Kidney (tissue), 14 donors: ENCODE measurements around the gene ESCO1. TPM values are rescaled to one million over a fixed set of nuclear protein-coding genes. Genes with fewer than 3 reads are reported as not detected.

Experiments used
- DNase-seq, 5 donors: peaks; one replicate each; pipeline ENCODE4 v3.0.0-alpha.2; 2013 to 2020
- FAIRE-seq: peaks from 2 replicates; lab custom pipeline; 2012; peaks lifted over from hg19 to GRCh38; lab: Jason Lieb, UNC
- H3K27ac ChIP-seq, 2 donors: one replicate each; pipeline ENCODE4 v1.7.0; 2013; ENCODE audit warnings: low read depth in 2 of 2, low read length in 2 of 2, inconsistent platforms in 1 of 2
- H3K27me3 ChIP-seq: one replicate; pipeline ENCODE4 v1.7.1; 2013; ENCODE audit warnings: low read length, inconsistent platforms; ENCODE audit not compliant: control insufficient read depth, insufficient read depth
- H3K36me3 ChIP-seq, 3 donors: one replicate each; pipeline versions ENCODE4 v1.7.0 to v1.7.1; 2013; ENCODE audit warnings: low read length in 3 of 3, control low read depth in 1 of 3, inconsistent platforms in 1 of 3; ENCODE audit not compliant: insufficient read depth in 3 of 3, control insufficient read depth in 2 of 3
- H3K4me1 ChIP-seq, 3 donors: one replicate each; pipeline versions ENCODE4 v1.7.0 to v1.7.1; 2013; ENCODE audit warnings: low read length in 3 of 3, inconsistent platforms in 1 of 3, low read depth in 1 of 3; ENCODE audit not compliant: control insufficient read depth in 2 of 3, insufficient read depth in 2 of 3
- H3K4me3 ChIP-seq, 3 donors: one replicate each; pipeline versions ENCODE4 v1.7.0 to v1.8.1; 2013; ENCODE audit warnings: low read length in 3 of 3, control low read depth in 1 of 3, inconsistent platforms in 1 of 3
- H3K9ac ChIP-seq, 3 donors: one replicate each; pipeline versions ENCODE4 v1.7.0 to v1.7.1; 2013; ENCODE audit warnings: low read length in 3 of 3, control low read depth in 1 of 3, inconsistent platforms in 1 of 3
- H3K9me3 ChIP-seq, 3 donors: one replicate each; pipeline versions ENCODE4 v1.7.0 to v1.7.1; 2013; ENCODE audit warnings: low read length in 3 of 3, control low read depth in 1 of 3, inconsistent platforms in 1 of 3; ENCODE audit not compliant: control insufficient read depth in 2 of 3, insufficient read depth in 1 of 3
- CTCF ChIP-seq: IDR thresholded peaks from 3 replicates; pipeline ENCODE4 v1.5.1; 2012; ENCODE audit warnings: mild to moderate bottlenecking, moderate library complexity, borderline replicate concordance; ENCODE audit not compliant: insufficient read depth; ENCODE audit errors: extremely low read depth
- intact Hi-C: fragments of 100-400 bp; cut with DNase I; formaldehyde crosslinking; loops from one replicate; pipeline ENCODE4 v1.11.1; 2022
- polyA plus RNA-seq: library from polyadenylated mRNA; stranded (reverse); fragments of 350-450 nt; fragmentation: Illumina TruSeq; extraction: RNeasy Lipid Tissue Mini Kit (QIAGEN cat#74804); gene quantifications from one replicate; pipeline ENCODE4 v1.2.3, GENCODE V29; 2014; ENCODE audit warnings: low read depth, low replicate concordance; ENCODE audit not compliant: insufficient read depth
- total RNA-seq: library from RNA; stranded (reverse); fragmentation: NEBNext Ultra II Directional; extraction: Animal tissue kit (Norgen Biotek cat#: 25700); gene quantifications from one replicate; pipeline ENCODE4 v1.2.1, GENCODE V29; 2021
- donor health status: control.
- donor health status: control.
- donor health status: control.
- donor health status: control.
- donor health status: control.
- donor health status: DM: yes; HTN: yes; CAD: no.
- donor health status: Normal renal cell carcinoma (clear cell type).

The ESCO1 gene
- total and polyA plus RNA-seq, 2 donors from 2014 or later: 8.7 to 17.8 TPM

- TF ChIP-seq CTCF: no peak
- Histone ChIP-seq H3K9me3 (no peaks in the 10 kb centered on the region), H3K4me1 (no peaks in the 10 kb centered on the region), H3K4me3 (no peak overlapping the region), H3K27ac (no peak overlapping the region), H3K36me3 (no peaks in the 10 kb centered on the region), H3K27me3 (no peaks in the 10 kb centered on the region), H3K9ac (peak overlapping the region in 1 of 3 donors; percentile 26)
- FAIRE-seq (no peak), DNase-seq (no peak)
- intact Hi-C loops: no loop called here
Measured at GRCh38 chr18:21605213-21605612, 4.7 kb upstream of the ESCO1 start.

GRCh38 chr18:21604671-21605070, 4.2 kb upstream of the ESCO1 start:
- TF ChIP-seq CTCF: no peak
- FAIRE-seq: no peak
- Histone ChIP-seq H3K9me3 (no peaks in the 10 kb centered on the region), H3K36me3 (no peaks in the 10 kb centered on the region), H3K27me3 (no peaks in the 10 kb centered on the region), H3K27ac (no peak overlapping the region), H3K9ac (peak overlapping the region in 1 of 3 donors; percentile 26), H3K4me1 (no peaks in the 10 kb centered on the region), H3K4me3 (no peak overlapping the region)
- intact Hi-C loops: no loop called here
- no peak for DNase-seq

- intact Hi-C loops: no loop called here
- FAIRE-seq (no peak), DNase-seq (no peak)
- Histone ChIP-seq H3K9ac (no peak overlapping the region), H3K4me3 (no peak overlapping the region), H3K27ac (no peak overlapping the region), H3K4me1 (peaks cover 0 to 5% (median 3%) of the 10 kb centered on the region in 3 donors), H3K27me3 (no peaks in the 10 kb centered on the region), H3K36me3 (no peaks in the 10 kb centered on the region), H3K9me3 (no peaks in the 10 kb centered on the region)
- TF ChIP-seq CTCF: no peak
Measured at GRCh38 chr18:21602299-21602587, 1.7 kb upstream of the ESCO1 start.
